Stimulated activated CD4-positive, alpha-beta T cell treated with anti-CD3 and anti-CD28 coated beads, TNF-alpha, amount 100 ng/mL, for 1 hour (primary cell): ENCODE measurements around the gene GSTM3.
A peak's percentile ranks its signal among the peaks of the same experiment; 100 is the strongest.
"Not testable (repeated sequence)": the region's sequence is repeated elsewhere in the genome, so short reads cannot be mapped to it uniquely, and the experiment has no call there.

ENCODE experiments used
- DNase-seq, 3 donors: peaks; one replicate each; pipeline ENCODE4 v3.0.0-alpha.2; 2020; ENCODE audit warnings: low read depth in 3 of 3, low spot score in 1 of 3

GSTM3 gene

DNA sequence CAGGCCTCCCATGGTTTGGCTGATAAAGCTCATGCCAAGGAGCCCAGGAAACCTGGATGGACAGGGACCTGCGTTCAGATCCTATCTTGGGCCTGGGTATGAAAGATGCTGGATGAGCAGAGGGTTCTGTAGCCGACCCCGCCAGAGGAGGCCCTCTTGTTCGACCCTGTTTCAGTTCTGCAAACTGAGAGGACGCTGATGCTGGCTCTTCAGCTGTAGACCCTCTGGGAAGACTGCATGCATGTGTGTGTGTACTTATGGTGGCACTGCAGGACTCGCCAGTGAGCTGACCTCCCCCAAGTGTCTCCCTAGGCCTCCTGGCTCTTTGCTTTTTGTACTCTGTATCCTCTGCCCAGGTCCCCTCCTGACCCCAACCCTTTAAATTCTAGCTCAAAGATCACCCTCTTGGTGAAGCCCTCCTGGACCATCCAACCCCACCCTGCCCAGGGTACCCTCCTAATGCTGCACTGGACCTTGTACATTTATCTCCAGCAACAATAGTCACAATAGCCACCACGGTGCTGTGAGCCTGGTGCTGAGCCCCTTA is 21.3 kb upstream of the GSTM3 start:
- DNase-seq: no peak

DNA sequence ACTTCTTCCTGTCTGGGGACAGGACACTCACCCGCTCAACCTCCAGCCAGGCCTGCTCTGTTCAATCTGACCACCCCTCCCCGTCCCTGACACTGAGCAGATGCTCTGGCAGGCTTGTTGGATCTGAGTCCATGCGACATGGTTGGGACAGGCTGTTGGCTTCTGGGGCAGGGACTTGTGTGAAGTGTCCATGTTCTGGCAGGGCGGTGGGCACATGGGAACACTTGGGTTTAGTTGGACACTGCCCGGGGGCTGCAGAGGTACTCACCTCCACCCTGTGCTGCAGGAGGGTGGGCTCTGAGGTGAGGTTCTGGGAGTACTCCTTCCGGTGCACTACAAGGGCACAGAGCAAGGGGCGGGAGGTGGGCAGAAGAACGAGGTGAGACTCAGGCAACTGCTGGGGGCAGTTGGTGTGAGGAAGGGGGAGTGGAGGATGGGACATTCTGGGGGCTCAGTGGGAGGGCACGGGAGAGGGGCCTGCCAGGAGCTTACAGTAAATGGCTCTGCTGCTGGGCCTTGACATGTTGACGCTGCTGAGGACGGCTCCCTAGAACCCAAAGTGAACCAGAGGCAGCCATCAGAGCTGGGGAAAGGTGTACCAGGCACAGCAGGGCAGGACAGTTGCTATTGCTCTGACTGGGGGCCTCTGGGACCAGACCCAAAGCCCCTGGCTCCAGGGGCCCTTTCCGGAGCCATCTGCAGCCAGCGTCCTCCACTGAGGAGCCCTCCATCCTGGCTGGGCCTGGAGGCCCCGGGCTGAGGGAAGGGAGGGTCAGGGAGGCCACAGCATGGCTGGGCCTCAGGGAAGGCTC is 20.6 kb upstream of the GSTM3 start:
- no peak for DNase-seq

DNA sequence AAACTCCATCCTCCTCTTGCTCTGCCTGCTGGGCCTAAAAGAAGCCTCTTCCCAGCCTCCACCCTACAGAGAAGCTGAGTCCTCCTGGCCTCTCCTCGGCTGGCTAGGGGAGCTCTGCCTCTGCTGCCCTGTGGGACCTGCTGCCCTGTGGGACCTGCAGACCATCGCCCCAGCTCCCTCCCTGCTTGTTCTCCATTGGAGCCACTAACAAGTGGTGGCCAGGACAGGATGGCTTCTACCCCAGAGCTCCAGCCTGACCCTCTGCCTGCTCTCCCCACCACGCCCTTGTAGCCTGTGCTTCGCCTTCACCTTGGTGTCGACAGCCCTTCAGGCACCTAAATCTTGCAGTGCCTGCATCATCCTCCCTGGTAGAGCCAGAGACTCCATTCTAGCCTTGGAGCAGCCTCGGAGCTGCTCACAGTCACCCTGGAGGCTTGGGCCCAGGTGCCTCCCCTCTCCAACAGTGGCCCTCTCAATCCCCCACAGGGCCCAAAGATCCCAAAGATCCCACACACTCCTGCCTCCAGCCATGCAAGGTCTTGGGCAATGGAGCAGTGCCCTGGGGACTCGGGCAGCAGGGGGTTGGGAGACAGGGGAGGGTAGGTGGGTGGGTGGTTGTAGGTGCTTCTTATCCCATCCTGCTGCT is 19.9 kb upstream of the GSTM3 start:
- no peak for DNase-seq

DNA sequence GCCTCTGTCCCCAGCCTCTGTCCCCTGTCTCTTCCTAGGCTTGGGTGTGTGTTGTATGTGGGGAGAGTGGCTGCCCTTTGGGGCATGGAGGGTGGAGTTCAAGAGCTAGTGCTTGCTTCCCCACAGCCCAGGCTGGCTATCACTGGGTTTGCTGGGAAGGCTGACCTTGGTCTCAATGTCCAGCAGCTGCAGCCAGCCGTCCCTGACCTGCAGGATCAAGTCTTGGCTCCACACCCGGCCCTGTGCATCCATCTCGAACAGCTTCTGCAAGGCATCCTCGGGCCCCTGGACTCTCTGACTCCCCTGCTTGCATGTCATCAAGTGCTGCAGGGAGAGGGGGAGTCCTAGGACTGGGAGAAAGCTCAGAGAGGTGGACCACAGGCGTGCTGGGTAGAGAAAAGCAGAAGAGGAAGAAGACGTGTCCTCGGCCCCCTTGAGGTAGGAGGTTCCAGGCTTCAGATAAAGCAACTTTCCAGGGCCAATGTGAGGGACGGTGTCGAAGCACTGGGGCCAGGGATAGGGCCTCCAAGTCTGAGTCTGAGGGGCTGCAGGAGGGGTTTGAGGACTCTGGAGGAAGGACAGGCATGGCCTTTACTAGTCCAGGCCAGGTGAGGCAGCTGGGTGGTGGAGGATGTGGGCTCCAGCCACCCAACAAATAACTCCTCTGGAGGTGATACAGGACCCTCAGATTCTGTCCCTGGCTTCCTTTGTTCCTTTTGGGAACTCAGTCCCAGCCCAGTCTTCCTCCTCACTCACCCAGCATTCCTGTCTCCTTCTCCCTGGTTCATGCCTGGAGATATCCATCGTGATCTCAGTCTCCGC is 18.9 kb upstream of the GSTM3 start:
- no peak for DNase-seq

DNA sequence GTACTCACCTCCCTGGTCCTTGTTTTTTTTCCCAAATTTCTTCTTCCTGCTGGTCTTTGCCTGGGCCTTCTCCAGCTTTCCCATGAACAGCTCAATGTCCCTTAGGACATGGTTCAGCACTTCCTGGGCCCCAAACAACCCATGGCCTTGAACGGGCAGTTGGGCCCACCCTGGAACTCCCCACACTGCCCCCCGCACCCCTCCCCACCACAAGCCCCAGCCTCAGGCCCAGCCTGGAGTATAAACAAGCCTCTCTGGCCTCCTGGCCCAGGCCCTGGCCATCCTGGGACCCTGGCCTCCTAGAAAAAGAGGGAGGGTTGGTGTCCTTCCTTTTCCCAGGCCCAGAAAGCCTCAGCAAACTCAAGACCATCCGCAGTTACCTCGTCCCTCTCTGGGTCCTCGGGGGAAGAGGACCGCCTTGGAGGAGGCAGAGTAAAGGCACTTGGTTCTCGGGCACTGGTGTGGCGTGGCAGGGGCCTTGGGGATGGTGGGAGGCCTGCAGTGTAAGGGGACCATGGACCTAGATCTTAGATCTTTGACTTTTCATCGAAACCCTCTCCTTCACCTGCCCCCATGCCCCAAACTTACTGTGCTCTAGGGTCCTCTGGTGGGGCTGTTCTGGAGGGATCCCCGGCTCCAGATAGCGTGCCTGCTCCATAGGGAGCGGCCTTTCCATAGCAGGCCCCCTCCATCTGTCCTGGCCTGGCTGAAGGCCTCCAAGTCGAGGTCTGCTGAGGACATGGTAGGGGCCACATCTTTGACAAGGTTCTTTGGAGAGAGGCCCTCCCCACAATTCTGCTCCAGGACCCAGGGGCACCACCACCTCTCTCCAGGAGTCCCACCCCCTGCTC is 17.3 kb upstream of the GSTM3 start:
- DNase-seq: no peak

DNA sequence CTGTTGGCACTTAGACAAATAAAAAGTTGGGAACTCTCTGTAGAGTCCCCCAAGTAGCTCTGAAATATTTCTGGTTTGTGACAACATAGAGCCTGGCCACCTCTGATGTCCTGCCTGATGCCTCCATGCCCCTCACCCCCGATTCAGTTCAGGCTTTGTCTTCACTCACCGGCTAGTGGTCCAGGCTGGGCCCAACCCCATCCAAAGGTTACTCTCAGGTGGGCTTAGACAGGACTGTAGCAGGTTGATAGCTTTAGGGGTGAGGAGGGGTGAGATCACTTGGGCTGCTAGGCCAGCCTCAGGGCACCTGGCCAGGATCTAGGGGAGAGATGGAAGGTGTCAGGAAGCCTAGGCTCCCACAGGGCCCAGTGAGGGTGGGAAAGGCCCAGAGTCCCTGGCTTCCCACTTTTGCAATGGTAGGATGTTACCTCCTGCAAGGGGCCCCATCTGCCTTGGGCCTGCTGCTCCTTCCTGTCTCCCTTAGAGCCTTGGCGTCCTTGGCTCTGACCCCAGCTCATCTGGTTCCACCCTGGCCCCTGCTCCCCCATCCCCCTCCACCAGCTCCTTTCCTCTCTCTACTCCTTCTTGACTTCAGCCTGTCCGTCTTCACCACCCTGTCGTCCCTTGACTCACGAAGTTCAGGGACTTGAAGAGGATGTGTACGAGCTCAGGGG is 16.1 kb upstream of the GSTM3 start:
- DNase-seq: no peak

DNA sequence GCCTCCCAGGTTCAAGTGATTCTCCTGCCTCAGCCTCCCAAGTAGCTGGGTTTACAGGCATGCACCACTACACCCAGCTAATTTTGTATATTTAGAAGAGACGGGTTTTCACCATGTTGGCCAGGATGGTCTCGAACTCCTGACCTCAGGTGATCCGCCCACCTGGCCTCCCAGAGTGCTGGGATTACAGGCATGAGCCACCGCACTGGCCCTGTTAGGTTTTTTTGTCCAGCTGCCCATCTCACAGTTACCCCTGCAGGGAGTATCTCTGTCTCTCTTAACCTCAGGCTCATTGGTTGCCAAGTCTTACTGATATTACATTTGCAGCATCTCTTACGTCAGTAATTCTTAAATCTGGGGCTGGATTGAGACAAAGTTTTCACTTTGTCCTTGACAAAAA is 15.5 kb upstream of the GSTM3 start:
- not testable (repeated sequence) for DNase-seq

DNA sequence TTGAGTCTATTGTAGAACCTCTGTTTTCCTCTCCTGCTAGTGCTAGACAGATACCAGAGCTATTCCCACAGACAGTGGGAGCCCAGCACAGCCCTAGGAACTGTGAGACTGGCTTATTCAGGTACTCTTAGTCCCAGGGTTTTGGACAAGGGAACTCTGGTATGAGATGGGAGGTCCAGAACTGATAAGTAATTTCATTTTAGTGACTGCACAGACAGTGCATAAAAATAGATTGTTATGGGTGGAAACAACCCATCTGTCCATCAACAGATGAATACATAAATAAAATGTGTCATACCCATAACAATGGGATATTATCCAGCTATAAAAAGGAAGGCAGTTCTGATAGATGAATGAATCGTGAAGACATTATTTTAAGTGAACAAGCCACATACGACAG is 13.9 kb upstream of the GSTM3 start:
- DNase-seq: no peak

DNA sequence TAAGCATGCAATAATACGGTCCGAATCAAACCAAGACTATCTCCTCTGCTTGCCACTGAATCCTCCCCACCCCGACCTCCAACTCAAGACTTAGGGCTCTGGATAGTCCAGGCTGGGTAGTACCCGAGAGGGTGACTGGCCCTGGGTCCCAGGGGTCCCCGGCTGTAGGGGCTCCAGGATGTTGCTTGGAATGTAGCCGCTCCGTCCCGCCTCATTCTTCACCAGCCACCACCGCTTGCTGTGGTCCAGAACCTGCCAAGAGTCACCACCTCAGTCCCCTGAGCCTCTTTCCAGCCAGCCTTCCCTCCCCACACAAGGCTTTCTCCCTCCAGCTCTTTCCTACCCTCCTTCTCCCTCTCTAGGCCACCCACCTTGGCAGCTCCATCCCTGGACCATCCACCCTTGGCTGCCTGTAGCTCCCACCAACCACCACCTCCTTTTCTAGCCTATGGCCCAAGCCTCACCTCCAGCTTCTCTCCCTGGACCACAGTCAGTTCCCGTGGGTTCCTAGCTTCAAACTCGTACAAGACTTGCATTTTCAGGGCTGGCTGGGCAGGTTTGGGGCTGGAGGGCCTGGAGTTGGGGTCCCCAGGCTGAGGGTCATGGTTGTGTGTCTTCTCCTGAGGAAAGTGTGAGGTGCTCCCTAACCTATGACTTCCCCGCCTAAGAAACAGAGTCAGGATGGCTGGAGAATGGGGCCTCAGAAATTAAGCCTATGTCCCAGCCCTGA is 10.9 kb upstream of the GSTM3 start:
- no peak for DNase-seq

DNA sequence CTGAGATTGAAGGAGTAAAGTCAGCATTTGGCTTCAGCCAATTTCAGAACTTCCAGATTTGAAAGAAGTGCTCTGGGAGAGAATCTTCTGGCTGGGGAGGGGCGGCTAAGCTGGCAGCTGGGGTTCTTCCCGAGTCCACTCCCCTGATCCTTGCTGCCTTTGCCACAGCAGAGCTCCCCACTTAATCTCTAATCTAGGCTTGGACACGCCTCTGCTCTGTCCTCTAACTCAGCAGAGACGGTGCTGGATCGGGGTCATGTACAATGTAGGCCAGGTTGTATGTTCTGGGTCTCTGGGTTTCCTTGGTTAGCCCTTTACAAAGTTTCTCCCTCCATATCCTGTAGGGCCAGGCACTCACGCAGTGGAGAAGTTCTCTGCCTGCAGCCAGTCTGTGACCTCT is 10.1 kb upstream of the GSTM3 start:
- DNase-seq: no peak

DNA sequence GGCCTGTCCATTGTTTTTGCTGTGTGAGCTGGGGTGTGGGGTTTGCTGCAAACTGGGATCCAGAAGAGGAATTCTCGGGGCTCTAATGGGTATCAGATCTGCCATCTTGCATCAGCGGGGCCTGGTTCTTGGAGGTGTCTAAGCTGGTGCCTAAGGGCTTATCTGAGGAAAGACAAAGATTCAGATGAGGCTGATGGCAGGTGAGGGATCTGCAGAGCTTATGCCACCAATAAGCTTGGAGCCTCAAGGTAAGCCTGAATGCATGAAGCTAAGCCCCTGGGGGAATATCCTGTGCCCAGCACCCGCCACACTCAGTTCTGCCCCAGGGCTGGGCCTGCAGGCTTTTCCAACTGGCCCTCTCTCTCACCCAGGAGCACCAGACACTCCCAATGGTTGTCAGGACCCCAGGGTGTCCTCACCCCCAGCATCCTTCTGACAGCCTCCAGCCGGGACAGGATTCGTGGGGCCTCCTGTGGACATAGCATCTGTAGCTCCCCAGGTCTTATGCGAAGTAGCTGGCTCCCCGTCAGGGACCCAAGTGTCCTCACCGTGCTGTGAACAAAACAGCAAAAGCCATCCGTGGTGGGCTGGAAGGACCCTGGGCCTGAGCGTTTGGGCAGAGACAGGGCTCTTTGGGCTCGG is 9.5 kb upstream of the GSTM3 start:
- no peak for DNase-seq

DNA sequence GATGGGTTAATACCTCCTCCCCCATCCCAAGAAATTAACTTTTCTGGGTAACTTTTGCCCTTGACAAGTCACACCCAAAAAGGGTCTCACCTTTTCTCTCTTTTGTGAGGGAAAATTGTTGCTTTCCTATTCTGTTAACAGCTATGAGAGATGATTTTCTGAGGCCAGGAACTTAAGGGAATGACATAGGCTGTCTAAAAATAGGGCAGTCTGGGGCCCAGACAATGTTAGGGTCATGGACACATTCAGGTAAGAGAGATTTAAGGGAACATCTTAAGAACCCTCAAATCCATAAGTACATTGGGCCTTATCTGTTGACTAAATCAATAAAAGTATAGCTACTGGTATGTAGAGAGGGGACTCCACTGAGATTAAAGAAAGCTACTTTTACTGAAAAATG is 8.4 kb upstream of the GSTM3 start:
- no peak for DNase-seq

DNA sequence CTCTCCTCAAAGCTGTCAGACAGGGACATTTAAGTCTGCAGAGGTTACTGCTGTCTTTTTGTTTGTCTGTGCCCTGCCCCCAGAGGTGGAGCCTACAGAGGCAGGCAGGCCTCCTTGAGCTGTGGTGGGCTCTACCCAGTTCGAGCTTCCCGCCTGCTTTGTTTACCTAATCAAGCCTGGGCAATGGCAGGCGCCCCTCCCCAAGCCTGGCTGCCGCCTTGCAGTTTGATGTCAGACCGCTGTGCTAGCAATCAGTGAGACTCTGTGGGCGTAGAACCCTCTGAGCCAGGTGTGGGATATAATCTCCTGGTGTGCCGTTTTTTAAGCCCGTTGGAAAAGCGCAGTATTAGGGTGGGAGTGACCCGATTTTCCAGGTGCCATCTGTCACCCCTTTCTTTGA is 7.5 kb upstream of the GSTM3 start:
- DNase-seq: not testable (repeated sequence)

DNA sequence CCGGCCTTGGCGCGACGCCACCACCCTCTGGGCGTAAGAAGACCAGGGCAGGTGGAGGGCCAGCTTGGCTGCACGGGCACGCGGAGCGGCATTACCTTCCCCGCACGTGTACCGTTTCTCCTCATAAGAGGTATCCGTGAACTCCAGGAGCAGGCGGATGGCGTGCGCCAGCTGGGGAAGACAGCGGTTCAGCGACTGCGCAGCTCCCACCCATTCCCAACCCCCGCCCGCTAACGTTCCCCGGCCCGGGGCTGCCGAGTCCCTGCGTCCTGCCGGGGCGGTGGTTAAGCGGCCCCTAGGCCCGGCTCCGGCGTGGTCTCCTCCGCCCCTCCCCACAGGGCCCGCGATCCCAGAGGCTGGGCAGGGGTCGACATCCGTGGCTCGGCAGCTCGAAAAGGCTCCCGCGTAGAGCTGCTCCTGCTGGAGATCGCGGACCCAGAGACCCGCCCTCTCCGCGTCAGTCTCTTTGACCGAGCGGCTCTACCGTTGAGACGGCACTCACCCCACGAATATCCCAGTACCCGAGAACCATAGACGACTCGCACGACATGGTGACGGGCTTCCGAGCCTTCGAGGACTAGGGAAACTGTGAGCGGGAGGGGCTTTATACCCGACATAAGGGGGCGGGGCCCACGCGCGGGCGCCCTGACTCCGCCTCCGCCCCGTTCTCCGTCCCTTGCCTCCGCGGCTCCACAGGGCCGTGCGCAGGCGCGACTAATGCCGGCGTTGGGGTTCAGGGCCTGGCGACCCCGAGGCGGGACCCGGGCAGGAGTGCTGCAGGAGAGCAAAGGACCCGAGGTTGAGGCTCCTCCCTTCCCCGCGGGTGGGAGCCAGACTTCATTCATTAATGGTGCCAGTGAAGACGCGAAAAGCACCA is 862 bp downstream of the GSTM3 start:
- peak; percentile 58 to 79 (median 72) for DNase-seq

DNA sequence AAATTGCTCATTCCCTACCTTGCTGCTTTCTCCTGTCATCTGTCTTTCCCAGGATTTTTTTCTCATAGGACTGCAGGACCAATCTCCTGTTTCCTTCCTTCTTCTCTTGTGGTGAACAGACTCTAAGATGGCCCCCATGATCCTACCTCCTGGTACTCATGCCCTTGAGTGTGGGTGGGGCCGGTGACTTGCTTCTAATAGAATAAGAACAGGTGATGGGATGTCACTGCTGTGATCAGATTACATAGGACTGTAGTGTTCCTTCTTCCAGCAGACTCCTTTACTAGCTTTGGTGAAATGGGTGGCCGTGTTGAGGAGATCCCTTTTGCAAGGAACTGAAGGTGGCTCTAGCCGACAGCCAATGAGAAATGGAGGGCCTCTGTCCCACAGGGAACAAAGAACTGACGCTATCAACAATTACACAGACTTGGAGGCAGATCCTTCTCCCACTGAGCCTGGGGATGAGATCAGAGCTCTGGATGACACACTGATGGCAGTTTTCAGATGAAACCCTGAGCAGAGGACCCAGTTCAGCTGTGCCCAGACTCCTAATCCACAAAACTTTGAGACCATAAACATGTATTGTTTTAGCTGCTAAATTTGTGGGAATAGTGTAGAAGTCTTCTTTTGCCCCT is 7.5 kb downstream of the GSTM3 start:
- no peak for DNase-seq

DNA sequence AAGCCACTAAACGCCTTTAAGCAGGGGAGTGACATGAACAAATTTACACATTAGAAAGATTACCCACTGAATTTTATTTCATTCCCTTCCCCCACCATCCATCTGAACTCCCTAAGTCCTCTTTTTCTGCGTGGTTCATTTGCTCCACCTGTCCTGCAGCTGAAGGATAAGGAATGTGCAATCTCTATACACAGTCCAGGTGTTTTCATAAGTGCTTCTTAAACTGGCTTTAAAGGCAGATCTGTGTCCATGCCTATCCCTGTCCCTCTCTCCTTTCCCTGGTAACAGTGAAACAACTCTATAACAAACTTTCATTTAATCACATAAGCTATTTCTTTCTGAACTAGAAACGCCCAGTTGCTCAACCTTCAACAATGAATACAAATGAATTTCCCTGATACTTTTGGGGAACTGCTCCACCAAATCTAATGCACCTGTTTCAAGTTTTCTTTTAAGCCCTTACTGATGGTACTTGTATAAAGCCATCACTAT is 8.4 kb downstream of the GSTM3 start:
- DNase-seq: no peak

DNA sequence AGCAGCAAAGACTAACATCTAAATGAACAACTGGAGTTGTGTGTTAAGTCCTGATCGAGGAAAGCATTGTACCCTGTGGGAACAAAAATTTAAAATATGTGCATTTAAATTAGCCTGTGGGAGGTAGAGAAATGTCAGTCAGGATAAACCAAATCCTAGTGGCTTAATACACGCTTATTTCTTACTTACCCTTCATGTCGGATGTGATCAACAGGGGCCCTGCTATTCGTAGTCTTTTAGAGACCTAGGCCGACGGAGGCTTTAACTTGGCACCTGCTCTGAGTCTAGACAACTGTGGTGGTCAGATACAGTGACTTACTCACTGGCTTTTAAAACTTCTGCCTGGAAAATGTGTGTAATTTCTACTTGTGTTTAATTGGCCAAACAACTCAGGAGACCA is 10.2 kb downstream of the GSTM3 start:
- no peak for DNase-seq
